HG02610 (cell line): ENCODE data around the gene SLCO2B1.

Experiments used
- ATAC-seq: cut with Tn5 transposase; IDR thresholded peaks from one replicate; pipeline ENCODE4 v1.9.1; 2021; ENCODE audit warnings: mild to moderate bottlenecking, moderate library complexity; ENCODE audit not compliant: unreplicated experiment

SLCO2B1 gene

GRCh38 chr11:75193271-75193670, 42.4 kb downstream of the SLCO2B1 start:
- no peak for ATAC-seq

DNA sequence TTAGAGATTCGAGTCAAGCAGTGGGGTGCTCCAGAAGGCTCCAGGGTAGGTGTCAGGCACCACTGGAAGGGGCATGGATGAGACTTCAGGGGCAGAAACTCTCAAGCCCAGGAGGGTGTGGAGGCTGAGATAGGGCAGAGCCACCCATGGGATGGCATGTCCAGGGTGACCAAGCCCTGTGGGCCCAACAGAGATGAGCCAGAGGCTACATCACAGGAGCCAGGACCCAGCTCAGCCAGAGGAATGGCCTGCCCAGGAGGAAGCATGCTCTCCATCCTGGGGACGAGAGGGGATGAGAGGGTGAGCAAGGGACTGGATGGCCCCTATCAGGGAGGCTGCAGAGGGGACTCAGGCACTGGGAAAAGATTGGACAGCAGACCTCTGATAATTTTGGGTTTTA, 42.8 kb downstream of the SLCO2B1 start:
- no peak for ATAC-seq

DNA sequence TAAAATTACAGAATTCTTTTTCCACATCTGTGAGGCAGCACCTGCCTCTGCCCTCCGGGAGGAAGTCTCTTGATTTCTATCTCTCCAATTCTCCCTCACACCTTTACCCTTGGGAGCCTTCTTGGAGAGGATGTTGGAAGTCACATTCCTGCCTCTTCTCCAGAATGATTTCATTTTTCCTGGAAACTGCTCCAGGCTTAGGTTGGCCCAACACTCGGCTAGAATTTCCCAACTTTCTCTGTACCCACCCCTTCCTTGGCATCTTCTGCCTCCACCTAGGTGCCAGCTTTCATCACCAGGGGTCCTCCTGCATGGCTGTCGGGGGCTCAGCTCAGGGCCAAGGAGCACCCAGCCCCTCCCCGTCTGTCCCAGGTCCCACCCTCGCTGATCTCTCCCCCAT, 43.2 kb downstream of the SLCO2B1 start:
- no peak for ATAC-seq

GRCh38 chr11:75195167-75195962, 44.5 kb downstream of the SLCO2B1 start:
- no peak for ATAC-seq

- no peak for ATAC-seq
Measured at GRCh38 chr11:75196426-75196825, 45.5 kb downstream of the SLCO2B1 start.

DNA sequence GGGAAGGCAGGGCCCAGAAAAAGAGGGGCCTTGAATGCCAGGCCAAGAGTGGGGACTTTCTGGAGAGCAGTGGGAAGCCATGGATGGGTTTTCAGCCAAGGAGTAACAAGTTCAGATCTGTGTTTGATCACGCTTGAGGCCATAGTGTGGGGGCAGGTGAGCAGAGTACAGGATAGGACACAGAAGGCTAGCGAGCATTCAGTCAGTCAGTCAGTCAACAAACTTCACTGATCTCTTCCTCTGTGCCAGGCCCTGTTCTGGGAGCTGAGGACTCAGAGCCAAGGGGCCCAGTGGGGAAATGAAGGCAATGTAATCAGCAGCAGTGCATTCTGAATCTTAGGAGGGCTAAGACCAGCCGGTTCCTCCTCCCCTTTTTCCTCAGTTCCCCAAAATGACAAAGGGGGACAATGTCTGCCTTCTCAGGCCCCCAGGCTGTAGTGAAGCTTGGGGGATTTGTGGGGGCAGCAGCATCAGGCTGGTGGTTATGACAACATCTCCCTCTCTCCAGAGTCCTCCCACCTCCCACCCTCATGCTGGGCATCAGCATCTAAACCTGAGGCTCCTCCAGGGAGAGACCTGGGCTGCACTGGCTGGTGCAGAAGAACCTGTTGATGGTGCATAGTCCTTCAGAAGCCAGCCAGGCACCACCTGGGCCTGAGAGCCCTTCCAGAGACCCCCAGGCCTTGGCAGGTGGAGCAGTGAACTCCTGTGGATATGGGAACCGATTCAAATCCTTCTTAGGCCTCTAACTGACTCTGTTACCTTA, 46.8 kb downstream of the SLCO2B1 start:
- no peak for ATAC-seq

DNA sequence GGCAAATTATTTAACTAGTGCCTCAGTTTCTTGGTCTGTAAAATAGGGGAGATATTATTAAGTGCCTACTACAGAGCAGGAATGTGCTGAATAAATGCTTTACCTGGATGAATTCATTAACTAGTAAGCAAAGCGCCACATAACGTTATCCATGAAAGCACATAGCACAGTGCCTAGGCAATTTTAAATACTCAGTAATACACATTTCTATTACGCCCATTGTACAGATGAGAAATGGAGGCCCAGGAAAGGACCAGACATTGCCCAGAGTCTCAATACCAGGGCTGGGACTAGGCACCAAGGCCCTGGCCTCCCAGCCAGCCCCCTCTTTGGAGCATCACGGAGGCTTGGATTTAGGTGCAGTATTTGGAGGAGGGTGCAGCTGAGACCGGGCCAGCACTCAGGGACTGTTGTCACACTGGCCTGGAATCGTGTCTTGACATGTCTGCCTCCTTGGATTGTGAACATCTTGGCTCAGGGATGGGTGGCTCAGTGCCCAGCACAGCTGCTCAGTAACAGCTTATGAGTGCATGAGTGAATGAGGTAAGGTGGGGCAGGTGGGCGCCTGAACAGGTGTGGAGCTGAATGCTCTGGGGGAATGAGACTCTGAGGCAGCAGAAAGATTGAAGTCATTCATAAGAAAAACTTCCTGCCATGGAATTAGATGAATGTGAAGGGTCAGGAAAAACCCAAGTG, 47.5 kb downstream of the SLCO2B1 start:
- ATAC-seq, result no peak

DNA sequence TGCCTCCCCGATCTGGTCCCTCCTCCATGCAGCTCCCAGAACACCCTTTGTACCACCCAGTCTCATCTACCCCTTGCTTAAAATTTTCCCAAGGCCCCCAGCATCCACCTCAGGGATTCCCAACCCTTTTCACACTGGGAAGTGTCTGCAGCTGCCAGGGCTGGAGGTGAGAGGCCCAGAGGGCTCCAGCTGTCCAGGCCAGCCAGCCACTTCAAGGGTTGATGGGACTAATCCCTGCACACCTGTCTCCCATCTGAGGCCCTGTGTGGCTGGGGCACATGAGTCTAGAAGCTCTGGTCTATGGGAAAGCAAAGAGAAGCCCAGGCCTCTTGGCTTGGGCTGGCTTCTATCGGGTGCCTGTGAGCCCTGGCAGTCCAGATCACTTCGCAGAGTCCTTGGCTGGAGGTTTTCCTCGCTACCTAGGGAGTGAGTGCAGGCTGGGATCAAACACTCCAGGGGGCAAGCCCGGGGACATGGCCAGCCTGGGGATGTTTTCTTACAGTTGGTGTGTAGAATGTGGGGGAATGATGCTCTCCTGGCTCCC, 48.6 kb downstream of the SLCO2B1 start:
- ATAC-seq, result no peak

- no peak for ATAC-seq
Measured at GRCh38 chr11:75200051-75200450, 49.1 kb downstream of the SLCO2B1 start.

GRCh38 chr11:75200531-75200930, 49.6 kb downstream of the SLCO2B1 start:
- ATAC-seq, result no peak

DNA sequence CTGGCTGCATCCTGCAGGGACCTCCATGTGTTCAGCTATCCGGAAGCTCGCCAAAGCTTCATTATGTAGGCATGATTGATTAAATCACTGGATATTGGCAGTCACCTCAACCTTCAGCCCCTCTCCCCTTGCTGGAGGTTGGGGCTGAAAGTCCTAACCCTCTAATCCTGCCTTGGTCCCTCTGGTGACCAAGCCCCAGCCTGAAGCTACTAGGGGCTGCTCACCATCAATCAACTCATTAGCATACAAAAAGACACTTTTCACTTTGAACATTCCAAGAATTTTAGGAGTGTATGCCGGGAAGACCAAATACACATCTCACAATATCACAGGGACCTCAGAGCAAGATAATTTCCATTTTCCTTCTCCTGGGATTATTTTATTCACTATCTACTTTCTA, 50.9 kb downstream of the SLCO2B1 start:
- ATAC-seq, result no peak

GRCh38 chr11:75202195-75202594, 51.3 kb downstream of the SLCO2B1 start:
- no peak for ATAC-seq

DNA sequence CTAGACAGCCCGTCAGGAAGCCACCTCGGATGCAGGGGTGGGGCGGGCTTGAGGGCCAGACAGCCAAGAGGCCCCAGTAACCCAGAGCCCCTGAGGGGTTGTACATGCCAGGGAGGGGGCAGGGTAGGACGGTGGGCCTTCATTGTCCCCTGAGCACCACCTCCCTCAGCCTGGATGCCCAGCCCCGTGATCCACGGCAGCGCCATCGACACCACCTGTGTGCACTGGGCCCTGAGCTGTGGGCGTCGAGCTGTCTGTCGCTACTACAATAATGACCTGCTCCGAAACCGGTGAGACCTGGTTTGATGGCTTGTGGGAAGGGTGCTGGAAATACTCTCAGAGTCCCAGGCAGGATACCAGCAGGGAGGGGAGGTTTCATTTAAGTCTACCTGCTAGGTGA, 52.2 kb downstream of the SLCO2B1 start:
- ATAC-seq, result no peak

GRCh38 chr11:75203641-75204011, 52.7 kb downstream of the SLCO2B1 start:
- ATAC-seq, result no peak

DNA sequence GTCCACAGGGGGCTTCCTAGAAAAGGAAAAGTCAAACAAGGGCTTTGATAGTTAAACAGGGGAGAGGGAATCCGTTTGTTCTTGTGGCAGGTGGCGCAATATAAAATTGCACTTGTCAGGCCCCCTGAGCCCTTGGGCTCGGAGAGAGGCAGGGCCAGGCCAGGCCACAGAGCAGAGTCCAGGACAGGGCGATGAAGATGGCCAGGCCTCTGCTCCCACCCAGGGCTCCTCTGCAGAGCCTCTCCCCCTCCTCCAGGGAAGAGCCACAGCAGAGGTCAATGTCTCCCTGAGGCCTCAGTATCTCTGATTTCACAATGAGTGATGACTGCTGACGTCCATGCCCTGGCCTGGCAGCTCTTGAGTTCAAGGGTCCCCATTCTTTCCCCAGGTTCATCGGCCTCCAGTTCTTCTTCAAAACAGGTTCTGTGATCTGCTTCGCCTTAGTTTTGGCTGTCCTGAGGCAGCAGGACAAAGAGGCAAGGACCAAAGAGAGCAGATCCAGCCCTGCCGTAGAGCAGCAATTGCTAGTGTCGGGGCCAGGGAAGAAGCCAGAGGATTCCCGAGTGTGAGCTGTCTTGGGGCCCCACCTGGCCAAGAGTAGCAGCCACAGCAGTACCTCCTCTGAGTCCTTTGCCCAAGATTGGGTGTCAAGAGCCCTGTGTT, 53.2 kb downstream of the SLCO2B1 start:
- ATAC-seq, result no peak

DNA sequence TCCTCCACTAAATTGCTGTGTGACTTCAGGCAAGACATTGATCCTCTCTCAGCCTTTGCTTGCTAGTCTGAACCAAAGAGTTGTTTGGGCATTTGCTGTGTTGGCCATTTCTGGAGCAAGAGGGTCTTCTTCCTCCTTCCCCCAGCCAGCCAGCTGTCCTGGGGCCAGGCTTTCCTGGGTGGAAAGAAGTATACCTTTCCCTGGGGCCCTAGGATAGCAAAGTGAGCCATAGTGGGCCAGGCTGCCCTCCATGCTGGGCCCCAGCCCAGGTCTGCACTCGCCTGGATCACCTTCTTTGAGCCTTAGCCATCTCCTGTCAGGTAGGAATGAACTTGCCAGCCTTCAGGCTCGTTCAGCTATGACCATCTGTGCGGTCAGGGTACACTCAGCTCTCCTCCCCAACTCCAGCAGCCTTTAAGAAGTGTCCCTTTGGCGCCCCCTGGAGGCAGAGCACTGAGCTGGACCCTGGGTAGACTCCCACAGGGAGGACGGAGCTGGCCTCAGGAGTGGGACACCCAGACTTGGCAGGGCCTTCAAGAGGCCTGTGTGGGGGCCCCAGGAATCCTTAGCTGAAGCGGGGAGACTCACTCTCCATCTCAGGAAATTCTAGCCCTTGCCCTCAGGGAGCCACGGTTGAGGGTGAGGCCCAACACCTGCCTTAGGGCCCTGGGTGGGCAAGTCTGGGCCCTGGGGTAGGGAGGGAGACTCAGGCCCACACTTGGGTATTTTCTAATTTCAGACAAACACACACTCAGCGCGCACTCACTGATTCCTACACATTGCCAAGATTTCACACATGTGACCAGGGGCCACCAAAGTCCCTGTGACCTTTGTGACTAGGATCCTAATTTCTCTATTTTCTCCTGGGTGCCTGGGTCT, 54.0 kb downstream of the SLCO2B1 start:
- no peak for ATAC-seq

DNA sequence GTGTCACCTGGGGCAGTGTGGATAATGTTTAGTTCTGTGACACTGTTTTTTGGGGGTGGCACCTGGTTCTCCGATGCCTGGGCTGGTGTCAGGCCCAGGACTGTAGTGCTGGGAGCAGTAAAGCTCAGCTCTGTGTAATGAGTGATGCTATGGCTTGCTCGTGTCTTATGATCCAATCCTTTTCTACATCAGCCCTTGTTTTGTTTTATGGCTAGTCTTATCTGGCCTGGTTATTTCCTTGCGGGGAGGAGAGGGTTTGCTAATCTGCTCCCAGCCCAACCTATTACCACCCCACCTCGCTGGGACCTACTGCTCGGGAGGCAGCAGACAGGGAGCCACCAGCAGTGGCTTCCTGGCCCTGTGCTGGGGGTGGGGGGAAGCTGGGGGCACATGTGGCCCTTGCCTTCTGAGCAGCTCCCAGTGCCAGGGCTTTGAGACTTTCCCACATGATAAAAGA, 54.7 kb downstream of the SLCO2B1 start:
- ATAC-seq, result no peak

DNA sequence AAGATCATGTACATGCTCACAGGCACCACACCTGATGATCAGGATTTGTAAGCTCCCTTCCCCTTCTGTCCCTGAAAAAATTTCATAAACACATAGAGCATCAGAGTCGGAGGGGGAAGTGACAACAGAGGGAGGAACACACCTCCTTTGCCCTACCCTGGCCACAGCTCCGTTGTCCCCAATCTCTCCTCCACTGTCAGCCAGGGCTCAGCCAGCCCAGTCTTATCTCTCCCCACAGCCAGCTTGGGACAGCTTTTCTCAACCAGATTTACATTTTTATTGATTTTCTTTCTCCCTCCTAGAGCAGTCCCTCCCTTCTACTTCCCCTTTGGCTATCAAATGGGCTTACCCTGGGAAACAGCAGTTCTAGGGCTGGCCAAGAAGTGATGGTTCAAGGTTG, 57.5 kb downstream of the SLCO2B1 start:
- ATAC-seq, result no peak

DNA sequence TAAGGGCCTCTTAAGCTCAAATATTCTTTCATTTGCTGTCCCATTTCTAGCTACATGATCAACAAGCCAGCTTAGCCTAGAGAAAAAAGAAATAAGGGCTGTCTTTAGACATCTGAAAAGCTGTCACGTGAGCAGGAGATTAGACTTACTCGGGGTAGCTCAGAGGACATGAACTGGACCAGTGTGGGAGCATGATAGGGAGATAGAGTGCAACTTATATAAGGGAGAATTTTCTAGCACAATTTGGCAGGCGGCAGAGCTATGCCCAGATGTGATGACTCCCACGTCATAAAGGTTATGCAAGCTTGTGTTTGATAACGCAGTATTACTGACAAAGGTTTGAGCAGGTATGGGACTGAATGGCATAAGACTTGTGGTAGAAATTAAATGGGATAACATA, 61.5 kb downstream of the SLCO2B1 start:
- no peak for ATAC-seq

- no peak for ATAC-seq
Measured at GRCh38 chr11:75214411-75214821, 63.5 kb downstream of the SLCO2B1 start.
